Liver (tissue), 9 donors: Measurements from ENCODE around the gene PTPRN2. TPM values are rescaled to one million over a fixed set of nuclear protein-coding genes. Genes with fewer than 3 reads are reported as not detected.
A peak's percentile ranks its signal among the peaks of the same experiment; 100 is the strongest.

Source experiments
- DNase-seq: peaks from one replicate; pipeline ENCODE4 v3.0.0-alpha.2; 2017; ENCODE audit warnings: low spot score
- H3K27ac ChIP-seq, 2 donors: one replicate each; pipeline ENCODE4 v1.7.0; 2013; ENCODE audit warnings: inconsistent platforms in 2 of 2, low read length in 2 of 2, control low read depth in 1 of 2, low read depth in 1 of 2, mild to moderate bottlenecking in 1 of 2
- H3K27me3 ChIP-seq, 4 donors: one replicate each; pipeline versions ENCODE4 v1.6.1 to v1.7.0; 2013; ENCODE audit warnings: low read length in 3 of 4, inconsistent platforms in 1 of 4, mild to moderate bottlenecking in 1 of 4, moderate library complexity in 1 of 4; ENCODE audit not compliant: control insufficient read depth in 4 of 4, insufficient read depth in 4 of 4
- H3K36me3 ChIP-seq, 4 donors: one replicate each; pipeline versions ENCODE4 v1.6.1 to v1.7.0; 2013; ENCODE audit warnings: low read length in 3 of 4, mild to moderate bottlenecking in 3 of 4, low read depth in 1 of 4, moderate library complexity in 1 of 4; ENCODE audit not compliant: control insufficient read depth in 4 of 4, insufficient read depth in 3 of 4
- H3K4me1 ChIP-seq, 4 donors: one replicate each; pipeline versions ENCODE4 v1.6.1 to v1.7.0; 2013; ENCODE audit warnings: low read length in 3 of 4, mild to moderate bottlenecking in 3 of 4, moderate library complexity in 1 of 4; ENCODE audit not compliant: control insufficient read depth in 4 of 4, insufficient read depth in 4 of 4
- H3K4me3 ChIP-seq, 3 donors: one replicate each; pipeline versions ENCODE4 v1.6.1 to v1.7.0; 2013; ENCODE audit warnings: low read length in 3 of 3, control low read depth in 1 of 3, low read depth in 1 of 3, mild to moderate bottlenecking in 1 of 3
- H3K9ac ChIP-seq, 2 donors: one replicate each; pipeline ENCODE4 v1.7.0; 2013; ENCODE audit warnings: low read length in 2 of 2, mild to moderate bottlenecking in 2 of 2, moderate library complexity in 2 of 2, control low read depth in 1 of 2, low read depth in 1 of 2
- H3K9me3 ChIP-seq, 4 donors: one replicate each; pipeline versions ENCODE4 v1.6.1 to v1.7.0; 2013; ENCODE audit warnings: low read length in 3 of 4; ENCODE audit not compliant: control insufficient read depth in 4 of 4
- EGR1 ChIP-seq, 2 donors: IDR thresholded peaks; 2 replicates each; pipeline ENCODE4 v1.6.1; 2016 to 2018; ENCODE audit warnings: antibody characterized with exemption in 2 of 2, low read depth in 2 of 2
- FOXA1 ChIP-seq: IDR thresholded peaks from 2 replicates; pipeline ENCODE4 v1.6.1; 2016; ENCODE audit warnings: antibody characterized with exemption
- FOXA2 ChIP-seq: IDR thresholded peaks from 2 replicates; pipeline ENCODE4 v1.6.1; 2016; ENCODE audit warnings: antibody characterized with exemption
- GABPA ChIP-seq, 2 donors: IDR thresholded peaks in 1 of 2; conservative IDR thresholded peaks in 1 of 2; 2 replicates each; pipeline ENCODE4 v1.6.1; 2016; ENCODE audit warnings: antibody characterized with exemption in 2 of 2, mild to moderate bottlenecking in 1 of 2, moderate library complexity in 1 of 2
- HNF4A ChIP-seq, 2 donors: conservative IDR thresholded peaks; 2 replicates each; pipeline ENCODE4 v1.6.1; 2016; ENCODE audit warnings: antibody characterized with exemption in 2 of 2, mild to moderate bottlenecking in 2 of 2
- HNF4G ChIP-seq: IDR thresholded peaks from 2 replicates; pipeline ENCODE4 v1.6.1; 2016; ENCODE audit warnings: antibody characterized with exemption
- JUND ChIP-seq, 2 donors: IDR thresholded peaks; 2 replicates each; pipeline ENCODE4 v1.6.1; 2016; ENCODE audit warnings: antibody characterized with exemption in 2 of 2
- NR2F2 ChIP-seq: IDR thresholded peaks from 2 replicates; pipeline ENCODE4 v1.6.1; 2016; ENCODE audit warnings: antibody characterized with exemption
- RAD21 ChIP-seq, 2 donors: IDR thresholded peaks; 2 replicates each; pipeline ENCODE4 v1.6.1; 2016; ENCODE audit warnings: antibody characterized with exemption in 2 of 2, mild to moderate bottlenecking in 2 of 2
- REST ChIP-seq: IDR thresholded peaks from 2 replicates; pipeline ENCODE4 v1.6.1; 2016; ENCODE audit warnings: antibody characterized with exemption, mild to moderate bottlenecking
- RXRA ChIP-seq, 2 donors: IDR thresholded peaks; 2 replicates each; pipeline ENCODE4 v1.6.1; 2017 to 2018; ENCODE audit warnings: antibody characterized with exemption in 2 of 2, mild to moderate bottlenecking in 1 of 2
- SP1 ChIP-seq: IDR thresholded peaks from 2 replicates; pipeline ENCODE4 v1.6.1; 2018; ENCODE audit warnings: antibody characterized with exemption, mild to moderate bottlenecking
- TAF1 ChIP-seq: conservative IDR thresholded peaks from 2 replicates; pipeline ENCODE4 v1.6.1; 2016; ENCODE audit warnings: antibody characterized with exemption, mild to moderate bottlenecking
- YY1 ChIP-seq: IDR thresholded peaks from 2 replicates; pipeline ENCODE4 v1.6.1; 2016; ENCODE audit warnings: antibody characterized with exemption, mild to moderate bottlenecking
- ZBTB33 ChIP-seq: IDR thresholded peaks from 2 replicates; pipeline ENCODE4 v1.6.1; 2016; ENCODE audit warnings: antibody characterized with exemption
- WGBS: extraction: QIAGEN DNeasy Blood & Tissue Kit; methylation state at CpG from one replicate; pipeline ENCODE4 v1.1.7; 2013; 5-methylcytosine and 5-hydroxymethylcytosine counted together
- polyA plus RNA-seq, 2 donors: library from polyadenylated mRNA; stranded (reverse) in 1 of 2; unstranded in 1 of 2; fragments of 200-250 nt in 1 of 2; fragments of >200 nt in 1 of 2; fragmentation: Nextera tagmentation in 1 of 2; extraction: Ambion mirVana in 1 of 2; gene quantifications; one replicate each; pipeline versions ENCODE4 v1.2.1 to v1.2.3, GENCODE V29; 2013 to 2015
- total RNA-seq, 2 donors: library from RNA; depleted of rRNA; stranded (reverse); fragments of >200 nt; gene quantifications; one replicate each; pipeline ENCODE4 v1.2.3, GENCODE V29; 2014
- TF ChIP-seq, protein P1 (sequence below): IDR thresholded peaks from 2 replicates; pipeline ENCODE4 v1.6.1; 2016; ENCODE audit warnings: antibody characterized with exemption
- TF ChIP-seq, protein P2 (sequence below): IDR thresholded peaks from 2 replicates; pipeline ENCODE4 v1.6.1; 2016; ENCODE audit warnings: antibody characterized with exemption
- TF ChIP-seq, protein P3 (sequence below): fragments of 150-350 bp; IDR thresholded peaks from 2 replicates; pipeline ENCODE4 v1.5.1; 2017; ENCODE audit warnings: improper control_type of control experiment, low read depth, low read length; ENCODE audit not compliant: missing input control
- donor health status: healthy.
- donor health status: healthy.
- donor health status: healthy.
- donor health status: healthy.
- donor health status: healthy.

PTPRN2 gene
- total and polyA plus RNA-seq, 4 donors = 0.75 to 1.9 (median 1.1) TPM

DNA sequence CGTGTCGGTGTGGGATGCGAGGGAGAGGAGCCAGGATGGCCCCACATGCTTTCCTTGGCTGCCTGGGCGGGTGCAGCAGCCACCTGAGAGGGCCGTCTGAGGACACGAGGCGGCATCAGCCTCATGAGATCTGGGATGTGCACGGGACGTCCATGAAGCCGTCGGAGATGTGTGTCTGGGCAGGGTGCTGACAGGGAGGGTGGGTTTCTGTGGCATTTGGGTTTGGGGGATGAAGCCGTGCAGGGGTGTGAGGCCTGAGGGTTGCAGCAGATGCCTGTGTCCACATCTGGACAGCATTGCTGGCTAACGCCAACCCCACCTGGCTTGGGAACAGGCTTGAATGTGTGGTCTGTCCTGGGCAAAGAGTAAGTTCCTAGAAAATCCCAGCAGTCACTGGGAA is 1071.3 kb downstream of the PTPRN2 start (continued):
- TF ChIP-seq, protein P1, sequence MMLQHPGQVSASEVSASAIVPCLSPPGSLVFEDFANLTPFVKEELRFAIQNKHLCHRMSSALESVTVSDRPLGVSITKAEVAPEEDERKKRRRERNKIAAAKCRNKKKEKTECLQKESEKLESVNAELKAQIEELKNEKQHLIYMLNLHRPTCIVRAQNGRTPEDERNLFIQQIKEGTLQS = no peak

GRCh38 chr7:157515342-157516041 is 1072.1 kb downstream of the PTPRN2 start:
- TF ChIP-seq YY1 (no peak), JUND (IDR thresholded peaks at IDR 0.05) (no peak), NR2F2 (no peak)
- no peaks in the 10 kb centered on the region for H3K4me1 ChIP-seq
- DNase-seq = no peak
- no peak overlapping the region for H3K27ac ChIP-seq
- H3K9me3 ChIP-seq = peaks cover 0 to 2% (median 0%) of the 10 kb centered on the region in 4 donors
- H3K9ac ChIP-seq = no peak overlapping the region
- no peak overlapping the region for H3K4me3 ChIP-seq
- no peaks in the 10 kb centered on the region for H3K36me3 ChIP-seq
- WGBS = 74% methylated on average over 21 of the region's 21 CpGs
- H3K27me3 ChIP-seq = no peaks in the 10 kb centered on the region

GRCh38 chr7:157514746-157515145 is 1072.9 kb downstream of the PTPRN2 start:
- Histone ChIP-seq H3K36me3 (no peaks in the 10 kb centered on the region), H3K9me3 (peaks cover 0 to 2% (median 0%) of the 10 kb centered on the region in 4 donors), H3K27ac (no peak overlapping the region), H3K9ac (no peak overlapping the region), H3K4me3 (no peak overlapping the region), H3K4me1 (no peaks in the 10 kb centered on the region), H3K27me3 (no peaks in the 10 kb centered on the region)
- TF ChIP-seq, protein P1 = no peak
- TF ChIP-seq HNF4A (conservative IDR thresholded peaks at IDR 0.05) (no peak), REST (no peak), GABPA (IDR thresholded peaks at IDR 0.05 in 1 of 2, conservative IDR thresholded peaks at IDR 0.05 in 1 of 2) (no peak), TAF1 (no peak), YY1 (no peak), SP1 (no peak), RXRA (IDR thresholded peaks at IDR 0.05) (no peak), JUND (IDR thresholded peaks at IDR 0.05) (no peak), RAD21 (IDR thresholded peaks at IDR 0.05) (no peak), ZBTB33 (no peak), NR2F2 (no peak), EGR1 (IDR thresholded peaks at IDR 0.05; ENCODE audit: low read depth in 2 of 2) (no peak), FOXA2 (no peak), FOXA1 (no peak), HNF4G (no peak)
- TF ChIP-seq, protein P2, sequence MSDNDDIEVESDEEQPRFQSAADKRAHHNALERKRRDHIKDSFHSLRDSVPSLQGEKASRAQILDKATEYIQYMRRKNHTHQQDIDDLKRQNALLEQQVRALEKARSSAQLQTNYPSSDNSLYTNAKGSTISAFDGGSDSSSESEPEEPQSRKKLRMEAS = no peak
- TF ChIP-seq, protein P3, sequence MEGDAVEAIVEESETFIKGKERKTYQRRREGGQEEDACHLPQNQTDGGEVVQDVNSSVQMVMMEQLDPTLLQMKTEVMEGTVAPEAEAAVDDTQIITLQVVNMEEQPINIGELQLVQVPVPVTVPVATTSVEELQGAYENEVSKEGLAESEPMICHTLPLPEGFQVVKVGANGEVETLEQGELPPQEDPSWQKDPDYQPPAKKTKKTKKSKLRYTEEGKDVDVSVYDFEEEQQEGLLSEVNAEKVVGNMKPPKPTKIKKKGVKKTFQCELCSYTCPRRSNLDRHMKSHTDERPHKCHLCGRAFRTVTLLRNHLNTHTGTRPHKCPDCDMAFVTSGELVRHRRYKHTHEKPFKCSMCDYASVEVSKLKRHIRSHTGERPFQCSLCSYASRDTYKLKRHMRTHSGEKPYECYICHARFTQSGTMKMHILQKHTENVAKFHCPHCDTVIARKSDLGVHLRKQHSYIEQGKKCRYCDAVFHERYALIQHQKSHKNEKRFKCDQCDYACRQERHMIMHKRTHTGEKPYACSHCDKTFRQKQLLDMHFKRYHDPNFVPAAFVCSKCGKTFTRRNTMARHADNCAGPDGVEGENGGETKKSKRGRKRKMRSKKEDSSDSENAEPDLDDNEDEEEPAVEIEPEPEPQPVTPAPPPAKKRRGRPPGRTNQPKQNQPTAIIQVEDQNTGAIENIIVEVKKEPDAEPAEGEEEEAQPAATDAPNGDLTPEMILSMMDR = no peak
- whole genome bisulfite sequencing = 65% methylated on average over 6 of the region's 6 CpGs
- DNase-seq = peak; percentile 26
